Measurements from ENCODE around the gene TTC4.

DNA sequence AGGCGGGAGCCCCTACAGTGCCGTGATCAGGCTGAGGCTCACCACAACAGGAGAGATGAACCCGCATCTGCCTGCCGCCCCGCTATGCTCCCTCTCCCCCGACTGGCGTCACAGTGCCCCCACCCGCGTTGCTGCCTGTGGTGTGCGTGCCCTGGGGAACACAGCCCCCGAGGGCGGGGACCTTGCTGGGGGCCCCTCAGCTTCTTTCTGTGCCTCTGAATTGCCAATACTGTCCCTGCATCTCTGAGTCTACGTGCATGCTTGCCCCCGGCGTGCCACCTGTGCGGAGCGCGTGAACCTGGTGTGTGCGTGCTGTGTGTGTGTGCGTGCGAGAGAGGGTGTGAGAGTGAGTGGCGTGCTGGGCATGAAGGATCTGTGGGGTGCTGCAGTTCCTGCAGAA, 38.4 kb downstream of the TTC4 start:
- TF ChIP-seq, protein P1, sequence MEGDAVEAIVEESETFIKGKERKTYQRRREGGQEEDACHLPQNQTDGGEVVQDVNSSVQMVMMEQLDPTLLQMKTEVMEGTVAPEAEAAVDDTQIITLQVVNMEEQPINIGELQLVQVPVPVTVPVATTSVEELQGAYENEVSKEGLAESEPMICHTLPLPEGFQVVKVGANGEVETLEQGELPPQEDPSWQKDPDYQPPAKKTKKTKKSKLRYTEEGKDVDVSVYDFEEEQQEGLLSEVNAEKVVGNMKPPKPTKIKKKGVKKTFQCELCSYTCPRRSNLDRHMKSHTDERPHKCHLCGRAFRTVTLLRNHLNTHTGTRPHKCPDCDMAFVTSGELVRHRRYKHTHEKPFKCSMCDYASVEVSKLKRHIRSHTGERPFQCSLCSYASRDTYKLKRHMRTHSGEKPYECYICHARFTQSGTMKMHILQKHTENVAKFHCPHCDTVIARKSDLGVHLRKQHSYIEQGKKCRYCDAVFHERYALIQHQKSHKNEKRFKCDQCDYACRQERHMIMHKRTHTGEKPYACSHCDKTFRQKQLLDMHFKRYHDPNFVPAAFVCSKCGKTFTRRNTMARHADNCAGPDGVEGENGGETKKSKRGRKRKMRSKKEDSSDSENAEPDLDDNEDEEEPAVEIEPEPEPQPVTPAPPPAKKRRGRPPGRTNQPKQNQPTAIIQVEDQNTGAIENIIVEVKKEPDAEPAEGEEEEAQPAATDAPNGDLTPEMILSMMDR (conservative IDR thresholded peaks at IDR 0.05; ENCODE audit: low read depth in 2 of 2): no peak
- no peak for TF ChIP-seq POLR2AphosphoS5 (IDR thresholded peaks at IDR 0.05; ENCODE audit: low read depth)

All from GM23338 (cell line).